Stimulated activated CD4-positive, alpha-beta T cell treated with anti-CD3 and anti-CD28 coated beads, Interleukin-4, amount 100 ng/mL, for 48 hours (primary cell): ENCODE results near the gene MTFR2.
"Not testable (repeated sequence)": the region's sequence is repeated elsewhere in the genome, so short reads cannot be mapped to it uniquely, and the experiment has no call there.

Source experiments
- DNase-seq, 2 donors: peaks; one replicate each; pipeline ENCODE4 v3.0.0-alpha.2; 2020; ENCODE audit warnings: low read depth in 2 of 2

Gene MTFR2

DNA sequence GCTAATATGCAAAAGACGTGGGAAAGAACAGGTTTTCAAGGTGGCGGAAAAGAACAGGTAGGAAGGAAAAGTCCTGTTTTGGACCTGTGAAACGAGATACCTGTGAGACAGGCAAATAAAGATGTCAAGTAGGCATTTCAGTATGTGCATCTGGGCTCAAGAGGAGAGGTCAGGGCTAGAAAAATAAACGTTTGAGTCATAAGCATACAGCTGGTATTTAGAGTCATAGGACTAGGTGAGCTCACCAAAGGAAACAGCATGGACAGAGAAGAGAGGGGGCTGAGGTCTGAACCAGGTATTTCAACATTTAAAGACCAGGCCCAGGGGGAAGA lies 14.9 kb downstream of the MTFR2 start:
- no peak for DNase-seq

DNA sequence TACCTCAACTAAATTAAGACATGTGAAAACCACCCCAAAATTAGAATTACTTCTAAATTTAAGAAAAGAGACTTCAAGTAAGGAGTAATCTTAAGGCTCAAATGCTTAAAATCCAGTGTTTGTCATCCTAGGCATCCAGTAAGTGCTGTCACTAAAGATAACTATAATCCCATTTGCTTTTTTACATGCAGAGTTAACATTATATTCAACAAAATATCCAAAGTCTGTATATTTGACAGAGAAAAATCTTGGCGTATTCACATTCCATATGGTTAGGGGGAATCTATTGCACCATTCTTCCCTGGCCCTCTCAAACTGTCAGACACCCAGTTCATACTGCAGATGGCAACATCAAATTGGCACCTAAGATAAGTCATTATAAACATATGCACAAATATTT lies 17.4 kb downstream of the MTFR2 start:
- DNase-seq = no peak

DNA sequence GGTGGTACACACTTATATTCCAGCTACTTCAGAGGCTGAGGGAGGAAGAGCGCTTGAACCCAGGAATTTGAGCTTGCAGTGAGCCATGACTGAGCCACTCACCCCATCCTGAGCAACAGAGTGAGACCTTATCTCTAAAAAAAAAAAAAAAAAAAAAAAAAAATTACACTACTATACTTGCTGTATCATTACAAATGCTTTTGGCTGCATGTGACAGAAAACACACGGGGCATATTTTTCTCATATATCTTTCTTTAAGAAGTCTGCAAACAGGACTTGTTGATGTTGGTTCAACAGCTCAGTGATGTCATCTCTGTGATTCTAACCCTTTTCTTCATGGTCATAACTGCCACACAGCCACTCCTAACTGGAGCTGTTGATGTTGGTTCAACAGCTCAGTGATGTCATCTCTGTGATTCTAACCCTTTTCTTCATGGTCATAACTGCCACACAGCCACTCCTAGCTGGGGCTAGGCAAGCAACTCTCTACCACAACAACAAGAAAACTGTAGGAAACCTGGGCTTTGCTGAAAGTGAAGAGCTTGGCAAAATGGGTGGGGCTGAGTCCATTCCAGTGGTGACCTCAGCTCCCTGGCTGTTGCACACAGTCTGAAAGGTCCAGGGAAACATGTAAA lies 19.8 kb downstream of the MTFR2 start:
- DNase-seq = no peak

DNA sequence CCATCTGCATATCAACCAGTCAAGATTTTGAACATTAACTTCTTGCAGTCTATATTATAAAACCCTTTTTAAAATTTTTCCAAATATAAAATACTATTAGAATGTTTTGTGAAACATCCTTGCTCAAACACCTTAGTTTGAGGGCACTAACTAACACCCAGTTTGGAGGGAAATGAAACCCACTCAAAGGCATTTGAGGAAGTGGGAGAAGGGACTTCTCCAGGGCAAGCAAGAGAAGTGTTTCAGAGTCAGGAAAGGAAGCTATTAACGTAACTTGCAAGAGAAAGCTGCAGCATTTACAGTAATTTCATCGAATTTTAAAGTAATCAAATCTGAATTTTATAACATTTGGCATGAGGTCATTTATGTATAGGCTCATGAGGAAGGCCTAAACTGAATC lies 21.3 kb downstream of the MTFR2 start:
- no peak for DNase-seq

DNA sequence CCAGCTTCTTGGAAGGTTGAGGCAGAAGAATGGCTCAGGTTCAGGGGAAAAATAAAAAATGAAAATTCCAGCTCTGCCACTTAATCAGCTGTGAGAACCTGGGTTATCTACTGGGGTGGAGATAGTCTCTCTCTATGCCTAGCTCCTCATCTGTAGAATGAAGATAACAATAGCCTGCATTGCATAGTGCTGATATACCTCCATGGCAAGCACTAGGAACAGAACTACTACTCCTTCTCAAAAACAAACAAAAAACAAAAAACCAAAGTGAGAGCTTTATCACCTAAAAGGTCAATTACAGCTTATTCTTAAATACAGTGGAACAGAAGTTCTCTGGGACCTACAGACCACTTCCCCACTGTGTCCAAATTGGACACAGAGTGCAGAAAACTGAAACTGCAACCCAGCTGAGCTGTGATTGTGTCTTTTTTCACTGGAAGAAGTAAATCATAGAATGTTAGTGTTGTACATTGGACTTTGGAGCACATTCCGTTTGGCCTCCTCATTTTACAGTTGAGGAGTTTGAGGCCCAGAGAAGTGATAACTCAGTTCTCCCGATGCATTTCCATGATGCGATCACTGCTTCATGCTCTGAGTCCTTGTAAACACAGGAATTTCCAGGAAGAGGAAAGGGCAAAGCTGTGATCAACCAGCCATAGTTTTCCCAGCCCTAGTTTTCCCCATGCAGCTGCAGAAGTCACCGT lies 23.3 kb downstream of the MTFR2 start:
- no peak for DNase-seq

DNA sequence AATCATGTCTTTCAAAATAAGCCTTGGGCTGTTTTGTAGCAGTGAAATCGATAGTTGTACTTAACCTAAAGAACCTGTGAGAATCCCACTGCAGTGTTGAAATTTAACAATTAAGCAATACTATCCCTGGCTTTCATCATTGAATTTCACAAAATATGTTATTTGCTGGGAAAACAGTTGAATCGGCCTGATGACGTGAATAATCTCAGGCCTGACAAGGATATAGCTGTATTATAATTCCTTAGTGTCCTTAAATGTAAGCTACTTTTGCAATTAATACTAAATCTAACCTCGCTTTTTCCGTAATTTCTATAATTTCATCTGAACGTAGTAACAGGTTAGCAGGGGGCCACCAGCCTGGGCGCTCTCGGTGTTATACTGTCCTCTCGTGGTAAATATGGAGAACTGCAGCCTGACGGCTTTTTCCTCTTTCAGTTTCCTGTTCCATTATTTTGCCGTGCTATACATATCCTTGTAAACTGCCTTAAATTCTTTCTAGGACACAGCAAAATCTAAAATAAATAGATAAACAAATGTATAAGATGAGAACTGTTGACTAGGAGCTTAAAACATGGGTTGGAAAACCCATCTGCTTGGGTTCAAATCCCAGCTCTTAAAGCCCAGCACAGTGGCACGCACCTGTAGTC lies 24.0 kb downstream of the MTFR2 start:
- peak in 1 of 2 donors; percentile 40 for DNase-seq

DNA sequence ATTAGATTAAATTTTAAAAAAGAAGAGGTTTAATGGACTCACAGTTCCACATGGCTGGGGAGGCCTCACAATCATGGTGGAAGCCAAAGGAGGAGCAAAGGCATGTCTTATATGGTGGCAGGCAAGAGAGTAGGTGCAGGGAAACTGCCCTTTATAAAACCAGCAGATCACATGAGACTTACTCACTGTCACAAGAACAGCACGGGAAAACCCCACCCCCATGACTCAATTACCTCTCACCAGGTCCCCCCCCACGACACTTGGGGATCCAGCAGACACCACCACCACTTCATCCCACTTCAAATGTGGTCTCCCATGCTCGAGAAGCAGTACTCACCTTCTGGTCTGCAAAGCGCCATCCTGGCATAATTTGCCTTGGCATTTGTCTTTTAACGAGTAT lies 24.6 kb downstream of the MTFR2 start:
- DNase-seq = peak; percentile 15 to 16

DNA sequence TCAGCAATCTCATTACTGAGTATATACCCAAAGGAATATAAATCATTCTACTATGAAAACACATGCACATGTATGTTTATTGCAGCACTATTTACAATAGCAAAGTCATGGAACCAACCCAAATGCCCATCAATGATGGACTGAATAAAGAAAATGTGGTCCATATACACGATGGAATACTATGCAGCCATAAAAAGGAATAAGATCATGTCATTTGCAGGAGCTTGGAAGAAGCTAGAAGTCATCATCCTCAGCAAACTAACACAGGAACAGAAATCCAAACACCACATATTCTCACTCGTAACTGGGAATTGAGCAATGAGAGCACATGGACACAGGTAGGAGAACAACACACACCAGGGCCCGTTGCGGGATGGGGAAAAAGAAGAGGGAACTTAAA lies 25.1 kb downstream of the MTFR2 start:
- DNase-seq = not testable (repeated sequence)

DNA sequence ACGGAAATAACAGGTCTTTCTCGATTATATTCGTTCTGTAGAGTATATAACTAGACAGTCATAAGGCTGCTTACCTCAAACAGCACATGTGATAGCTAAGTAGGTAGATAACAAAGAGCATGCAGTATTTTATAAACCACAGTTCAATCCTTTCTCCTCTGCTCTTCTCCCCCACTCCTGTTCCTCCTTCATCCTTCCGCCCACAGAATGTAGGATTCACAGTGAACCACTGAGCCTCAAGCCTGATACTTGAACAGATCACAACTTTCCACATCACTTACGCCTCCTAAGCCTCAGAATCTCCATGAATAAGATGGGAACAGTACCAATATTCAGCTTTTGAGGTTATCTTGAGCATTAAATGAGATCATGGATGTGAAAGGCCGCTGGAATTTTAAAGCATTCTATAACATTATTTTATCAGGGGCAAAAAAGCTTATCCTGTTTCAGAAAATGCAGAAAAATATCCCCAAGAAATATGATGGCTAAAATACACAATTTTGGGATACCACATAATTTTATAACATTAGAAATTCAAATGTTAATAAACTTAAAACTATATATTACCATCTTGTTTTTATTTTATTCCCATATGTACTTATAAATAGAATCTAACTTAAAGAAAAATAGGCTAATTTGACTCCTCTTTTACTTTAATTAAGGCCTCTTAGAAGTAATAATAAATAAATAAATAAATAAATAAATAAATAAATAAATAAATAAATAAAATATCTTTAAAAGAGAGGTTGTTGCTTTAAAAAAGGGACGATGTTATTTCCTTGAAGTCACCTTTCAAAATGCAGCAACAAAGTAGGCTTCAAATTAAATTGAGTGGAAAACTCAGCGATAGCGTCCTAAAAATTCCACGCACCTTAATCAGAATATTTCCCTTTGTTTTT lies 33.4 kb downstream of the MTFR2 start:
- DNase-seq = no peak

DNA sequence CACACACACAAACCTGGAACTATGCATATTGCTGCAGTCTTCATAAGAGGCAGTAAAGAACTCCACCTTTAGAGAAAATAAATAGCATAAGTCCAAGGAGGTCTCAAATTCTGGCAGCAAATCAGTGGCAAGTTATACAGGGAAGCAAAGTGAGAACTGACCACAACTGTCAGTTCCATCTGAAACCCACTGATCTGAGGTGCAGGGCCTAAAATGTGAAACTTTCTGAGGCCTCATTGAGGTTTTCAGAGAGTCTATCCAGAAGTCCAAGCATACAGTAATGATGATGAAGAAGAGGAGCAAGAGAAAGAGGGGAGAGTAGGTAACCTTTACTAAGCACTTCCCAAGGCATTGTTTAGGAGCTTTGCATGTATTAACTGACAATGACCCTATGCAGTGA lies 36.3 kb downstream of the MTFR2 start:
- no peak for DNase-seq

DNA sequence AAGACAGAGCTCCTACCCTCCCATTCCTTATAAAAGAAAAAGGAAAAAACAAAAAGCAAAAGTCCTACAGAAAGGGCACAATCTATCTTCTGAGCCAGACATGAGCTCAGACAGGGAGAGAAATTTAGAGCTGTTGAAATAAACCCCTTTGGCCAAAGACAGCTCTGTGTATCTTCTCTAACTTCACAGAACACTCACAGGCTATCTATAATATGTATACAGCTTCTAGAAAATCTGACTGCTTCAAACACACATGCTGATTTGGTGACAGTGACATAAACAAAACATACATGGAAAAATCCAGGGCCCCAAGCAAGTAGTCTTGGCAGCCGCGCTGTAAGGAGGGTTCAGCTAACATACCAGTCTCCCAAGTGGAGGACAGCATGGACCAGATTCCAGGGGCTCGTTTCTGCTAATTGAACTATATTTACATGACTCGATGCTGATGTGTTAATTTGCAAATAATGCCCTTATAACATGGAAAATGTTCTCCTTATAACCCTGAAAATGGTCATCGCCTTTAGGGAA lies 37.0 kb downstream of the MTFR2 start:
- DNase-seq = no peak

DNA sequence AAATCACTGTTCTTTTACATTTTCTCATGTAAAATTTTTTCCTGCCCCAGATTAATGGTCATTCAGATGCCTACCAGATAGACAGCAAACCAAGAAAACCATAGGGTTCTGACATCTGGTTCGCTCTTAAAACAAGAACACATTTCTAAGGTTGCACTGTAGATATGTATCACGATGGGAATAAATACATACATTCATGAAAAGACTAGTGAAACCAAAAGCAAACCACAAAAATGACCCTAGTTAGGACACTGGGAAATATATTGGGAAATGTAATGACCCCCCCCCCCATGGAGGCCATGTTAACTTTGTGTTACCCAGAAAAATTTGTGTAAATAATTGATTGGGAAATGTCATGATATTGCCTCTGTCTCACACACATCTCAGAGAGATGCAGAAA lies 37.5 kb downstream of the MTFR2 start:
- DNase-seq = no peak

DNA sequence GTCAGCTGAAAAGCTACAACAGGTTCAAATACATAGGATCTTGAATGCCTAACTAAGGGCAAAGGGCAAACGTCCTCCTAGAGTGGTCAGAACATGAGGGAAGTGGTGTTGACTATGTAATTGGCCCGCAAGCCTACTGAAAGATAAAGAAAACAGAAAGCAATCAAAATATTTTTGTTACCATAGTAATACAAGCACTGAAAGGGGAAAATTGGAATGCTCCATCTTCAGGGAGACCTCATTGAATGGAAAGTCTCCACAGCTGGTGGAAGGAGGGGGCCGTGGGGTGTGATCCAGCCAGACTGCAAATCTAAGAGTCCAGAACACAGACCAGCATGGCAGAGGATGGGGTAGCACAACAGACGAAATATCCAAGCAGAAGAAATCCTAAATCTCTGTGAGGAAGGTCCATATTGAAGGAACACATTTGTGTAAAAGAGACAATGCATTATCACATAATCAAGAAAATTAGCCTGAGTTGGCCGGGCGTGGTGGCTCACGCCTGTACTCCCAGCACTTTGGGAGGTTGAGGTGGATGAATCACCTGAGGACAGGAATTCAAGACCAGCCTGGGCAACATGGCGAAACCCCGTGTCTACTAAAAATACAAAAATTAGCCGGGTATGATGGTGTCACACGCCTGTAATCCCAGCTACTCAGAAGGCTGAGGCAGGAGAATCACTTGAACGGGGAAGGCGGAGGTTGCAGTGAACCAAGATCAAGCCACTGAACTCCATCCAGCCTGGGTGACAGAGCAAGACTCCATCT lies 39.5 kb downstream of the MTFR2 start:
- DNase-seq = no peak

DNA sequence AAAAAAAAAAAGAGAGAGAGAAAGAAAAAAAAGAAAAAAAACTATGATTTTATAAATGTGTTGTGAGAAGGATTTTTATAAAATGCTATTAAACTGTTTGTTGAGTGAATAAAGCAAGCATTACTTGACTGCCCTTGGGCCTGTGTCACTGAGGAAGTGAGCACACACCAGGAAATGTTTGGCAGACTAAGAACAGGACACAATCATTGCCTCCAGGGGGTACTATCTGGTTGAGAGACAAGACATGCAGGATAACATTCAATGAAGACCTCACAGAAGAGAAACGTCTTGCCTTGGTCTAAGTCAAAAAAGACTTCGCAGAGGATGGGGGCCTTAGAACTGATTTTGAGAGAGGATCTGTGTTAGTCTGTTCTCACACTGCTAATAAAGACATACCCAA lies 40.6 kb downstream of the MTFR2 start:
- DNase-seq = no peak

DNA sequence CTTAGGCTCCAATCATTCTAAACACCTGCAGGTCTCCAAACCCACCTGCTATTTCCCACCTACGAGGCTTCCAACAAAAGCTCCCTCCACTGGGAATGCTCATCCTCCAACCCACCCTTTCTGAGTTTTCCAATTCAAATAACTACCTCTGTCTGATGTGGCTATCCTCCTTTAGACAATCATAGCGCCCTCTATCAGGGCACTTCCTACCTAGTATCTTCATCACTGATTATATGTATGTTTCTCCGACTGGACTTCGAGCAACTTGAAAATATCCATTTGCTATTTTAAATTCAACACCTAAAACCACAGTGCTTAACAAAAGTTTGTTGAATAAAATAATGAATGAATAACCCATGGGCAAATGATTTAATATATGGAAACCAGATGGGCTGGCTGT lies 41.3 kb downstream of the MTFR2 start:
- no peak for DNase-seq

DNA sequence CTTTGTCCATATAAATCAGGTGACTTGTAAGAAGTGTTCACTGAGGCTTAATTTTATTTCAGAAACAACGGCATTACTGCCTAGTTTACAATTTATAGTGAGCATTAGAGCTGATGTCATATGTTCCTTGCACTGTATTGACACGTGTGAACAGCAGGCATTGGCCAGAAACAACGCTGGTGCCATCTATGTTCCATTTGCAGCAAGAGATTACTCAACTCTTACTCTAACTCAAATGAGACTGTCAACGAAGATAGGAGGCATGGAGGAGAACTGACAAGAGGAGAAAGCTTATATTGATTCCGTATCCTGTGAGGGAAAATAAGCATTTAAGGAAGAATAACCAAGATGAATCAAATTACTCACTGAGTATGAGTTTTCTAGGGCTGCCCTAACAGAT lies 48.4 kb downstream of the MTFR2 start:
- no peak for DNase-seq

DNA sequence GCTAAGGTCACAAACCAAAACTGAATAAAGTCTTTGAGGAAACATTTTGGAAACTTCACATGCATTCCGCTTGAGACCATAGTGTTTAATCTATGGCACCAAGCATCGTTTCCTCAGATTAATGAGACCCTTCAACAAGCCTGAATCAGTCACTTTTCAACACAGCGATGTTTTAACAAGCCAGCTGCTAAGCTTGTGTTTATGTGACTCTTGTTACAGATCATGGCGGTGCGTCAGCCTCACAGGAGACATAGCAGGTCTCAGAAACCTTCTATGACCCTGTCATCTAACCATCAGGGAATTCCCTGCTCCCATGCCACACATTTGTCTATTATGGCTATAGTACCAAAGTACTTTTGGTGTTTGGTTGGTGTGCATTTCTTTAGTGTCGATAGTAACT lies 57.2 kb downstream of the MTFR2 start:
- DNase-seq = no peak

DNA sequence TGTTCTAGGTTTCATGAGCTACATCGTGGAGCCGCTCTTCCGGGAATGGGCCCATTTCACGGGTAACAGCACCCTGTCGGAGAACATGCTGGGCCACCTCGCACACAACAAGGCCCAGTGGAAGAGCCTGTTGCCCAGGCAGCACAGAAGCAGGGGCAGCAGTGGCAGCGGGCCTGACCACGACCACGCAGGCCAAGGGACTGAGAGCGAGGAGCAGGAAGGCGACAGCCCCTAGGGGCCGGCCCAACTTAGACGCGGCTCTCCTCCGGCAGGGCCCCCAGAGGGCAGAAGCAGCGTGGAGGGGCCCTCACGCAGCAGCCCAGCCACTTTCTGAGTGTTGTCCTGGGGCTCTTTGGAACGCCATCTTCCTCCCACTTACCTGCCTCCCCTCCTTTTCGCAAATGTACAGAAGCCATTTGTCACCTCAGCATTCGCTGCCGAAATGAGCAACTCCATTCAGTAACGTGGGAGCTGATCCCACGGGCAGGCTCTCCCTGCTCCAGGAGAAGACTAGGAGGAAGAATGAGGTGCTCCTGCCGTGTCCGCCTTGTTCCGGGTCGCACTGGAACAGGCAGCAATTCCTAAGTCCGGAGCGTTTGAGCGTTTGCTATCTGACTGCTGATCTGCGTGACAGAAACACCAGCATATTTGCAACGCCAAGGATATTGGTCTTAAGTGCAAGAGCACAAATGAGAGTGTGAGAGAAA lies 58.4 kb downstream of the MTFR2 start:
- DNase-seq = no peak

DNA sequence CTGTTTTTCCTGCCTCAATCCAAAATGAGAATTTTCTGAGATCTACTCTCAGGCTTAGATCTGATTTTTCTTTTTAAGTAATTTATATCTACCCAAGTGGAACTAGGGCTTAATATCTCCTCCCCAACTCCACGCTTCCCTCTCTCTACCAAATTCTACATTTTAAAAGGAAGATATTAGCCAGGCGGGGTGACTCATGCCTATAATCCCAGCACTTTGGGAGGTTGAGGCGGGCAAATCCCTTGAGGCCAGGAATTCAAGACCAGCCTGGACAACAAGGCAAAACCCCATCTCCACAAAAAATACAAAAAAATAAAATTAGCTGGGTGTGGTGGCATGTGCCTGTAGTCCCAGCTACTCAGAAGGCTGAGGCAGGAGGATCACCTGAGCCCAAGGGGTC lies 61.0 kb downstream of the MTFR2 start:
- no peak for DNase-seq

DNA sequence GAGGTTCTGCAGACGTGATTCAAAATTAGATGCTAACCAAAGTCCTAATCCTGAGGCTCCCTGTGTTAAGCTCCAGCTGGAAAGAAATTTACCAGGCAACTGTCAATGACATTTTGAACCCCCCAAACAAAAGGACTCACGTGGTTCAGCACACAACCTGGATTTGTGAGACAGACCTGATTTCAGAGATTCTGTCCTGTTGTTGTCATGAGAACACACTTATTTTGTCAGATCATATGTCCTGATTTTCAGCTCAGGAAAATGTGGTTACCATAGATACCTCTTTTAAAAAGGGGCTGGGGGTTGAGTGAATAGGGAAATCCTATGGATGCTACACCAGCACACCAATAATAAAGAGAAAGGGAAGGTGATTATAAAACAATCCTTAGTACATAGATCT lies 61.6 kb downstream of the MTFR2 start:
- no peak for DNase-seq

DNA sequence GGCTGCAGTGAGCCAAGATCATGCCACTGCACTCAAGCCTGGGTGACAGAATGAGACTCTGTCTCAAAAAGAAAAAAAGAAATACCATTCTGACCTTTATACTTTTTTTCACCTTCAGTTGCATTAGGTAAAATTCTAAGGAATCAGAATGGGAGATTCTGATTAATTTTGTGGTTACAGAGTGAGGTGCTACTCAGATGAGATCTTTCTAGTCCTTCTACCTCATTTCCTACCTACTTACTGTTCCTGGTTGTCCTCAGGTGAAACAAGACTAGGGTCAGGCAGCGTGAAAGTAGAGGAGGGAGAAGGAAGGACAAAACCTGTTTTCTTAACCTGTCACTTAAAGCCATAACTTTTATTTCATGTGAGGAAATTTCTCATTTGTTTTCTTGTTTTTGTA lies 63.7 kb downstream of the MTFR2 start:
- no peak for DNase-seq
